Ectodermal cell (in vitro differentiated cells): ENCODE results near the gene DNHD1.

Experiments used
- H3K27ac ChIP-seq: 2 replicates; pipeline ENCODE4 v1.7.0; 2013; ENCODE audit warnings: mild to moderate bottlenecking, low read depth, low read length; ENCODE audit not compliant: insufficient read depth, poor library complexity, severe bottlenecking
- H3K27me3 ChIP-seq: 2 replicates; pipeline ENCODE4 v1.7.0; 2013; ENCODE audit warnings: mild to moderate bottlenecking, low read length; ENCODE audit not compliant: insufficient read depth, control insufficient read depth, poor library complexity, severe bottlenecking
- H3K36me3 ChIP-seq: one replicate; pipeline ENCODE4 v1.7.0; 2013; ENCODE audit warnings: low read length; ENCODE audit not compliant: control insufficient read depth, insufficient read depth
- H3K4me1 ChIP-seq: one replicate; pipeline ENCODE4 v1.7.0; 2013; ENCODE audit warnings: low read length; ENCODE audit not compliant: control insufficient read depth, insufficient read depth
- H3K4me3 ChIP-seq: 2 replicates; pipeline ENCODE4 v1.7.0; 2013; ENCODE audit warnings: low read depth, low read length, control low read depth; ENCODE audit not compliant: insufficient read depth
- H3K9me3 ChIP-seq: 2 replicates; pipeline ENCODE4 v1.7.0; 2013; ENCODE audit warnings: mild to moderate bottlenecking, low read length, moderate library complexity; ENCODE audit not compliant: control insufficient read depth
- WGBS, 2 experiments: methylation state at CpG; one replicate each; pipeline ENCODE4 v1.1.7; 2013; ENCODE audit warnings: missing lambda C conversion rate in 2 of 2; 5-methylcytosine and 5-hydroxymethylcytosine counted together

The DNHD1 gene

DNA sequence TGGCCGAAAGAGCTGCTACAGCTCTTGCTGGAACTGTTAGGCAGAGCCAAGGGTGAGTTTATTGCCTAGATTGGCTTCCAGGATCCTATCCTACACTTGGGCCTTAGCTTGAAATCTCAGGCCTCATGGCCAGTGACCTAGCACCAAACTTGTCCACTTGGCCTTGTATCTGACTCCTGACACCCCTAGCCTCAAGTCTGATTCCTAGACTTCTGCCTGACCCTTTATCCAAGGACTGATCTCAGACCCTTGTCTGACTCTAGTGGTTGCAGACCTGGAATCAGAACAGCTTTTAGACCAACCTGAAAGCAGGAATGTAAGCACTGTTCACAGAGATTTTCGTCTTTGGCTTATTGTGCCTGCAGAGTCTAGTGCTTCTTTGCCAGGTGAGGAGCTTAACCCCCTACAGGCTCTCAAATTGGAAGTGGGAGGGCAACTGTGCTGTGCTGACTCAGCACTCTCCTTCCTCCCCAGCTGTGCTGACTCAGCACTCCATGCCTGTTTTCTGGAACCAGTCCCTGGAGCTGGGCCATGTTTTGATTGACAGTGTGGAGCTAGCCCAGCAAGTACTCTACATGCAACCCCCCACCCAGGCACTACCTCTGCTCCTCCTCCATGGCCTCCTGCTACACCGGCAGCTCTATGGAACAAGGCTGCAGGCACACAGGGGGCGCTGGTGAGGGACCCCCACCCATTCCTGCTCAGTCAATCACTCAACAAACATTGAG is 71.3 kb downstream of the DNHD1 start:
- H3K9me3 ChIP-seq, result no peaks in the 10 kb centered on the region
- no peak overlapping the region for H3K4me3 ChIP-seq
- H3K27me3 ChIP-seq, result no peaks in the 10 kb centered on the region
- H3K36me3 ChIP-seq, result no peaks in the 10 kb centered on the region
- peaks cover 5% of the 10 kb centered on the region for H3K4me1 ChIP-seq
- 79 to 81% methylated on average over 4 of the region's 4 CpGs for WGBS, 2 experiments
- H3K27ac ChIP-seq, result no peak overlapping the region

- no peaks in the 10 kb centered on the region for H3K9me3 ChIP-seq
- H3K4me1 ChIP-seq, result peaks cover 5% of the 10 kb centered on the region
- no peak overlapping the region for H3K4me3 ChIP-seq
- H3K27ac ChIP-seq, result no peak overlapping the region
- 84 to 85% methylated on average over 5 of the region's 5 CpGs for WGBS, 2 experiments
- no peaks in the 10 kb centered on the region for H3K36me3 ChIP-seq
- no peaks in the 10 kb centered on the region for H3K27me3 ChIP-seq
Measured at GRCh38 chr11:6569706-6570105, 72.6 kb downstream of the DNHD1 start.

DNA sequence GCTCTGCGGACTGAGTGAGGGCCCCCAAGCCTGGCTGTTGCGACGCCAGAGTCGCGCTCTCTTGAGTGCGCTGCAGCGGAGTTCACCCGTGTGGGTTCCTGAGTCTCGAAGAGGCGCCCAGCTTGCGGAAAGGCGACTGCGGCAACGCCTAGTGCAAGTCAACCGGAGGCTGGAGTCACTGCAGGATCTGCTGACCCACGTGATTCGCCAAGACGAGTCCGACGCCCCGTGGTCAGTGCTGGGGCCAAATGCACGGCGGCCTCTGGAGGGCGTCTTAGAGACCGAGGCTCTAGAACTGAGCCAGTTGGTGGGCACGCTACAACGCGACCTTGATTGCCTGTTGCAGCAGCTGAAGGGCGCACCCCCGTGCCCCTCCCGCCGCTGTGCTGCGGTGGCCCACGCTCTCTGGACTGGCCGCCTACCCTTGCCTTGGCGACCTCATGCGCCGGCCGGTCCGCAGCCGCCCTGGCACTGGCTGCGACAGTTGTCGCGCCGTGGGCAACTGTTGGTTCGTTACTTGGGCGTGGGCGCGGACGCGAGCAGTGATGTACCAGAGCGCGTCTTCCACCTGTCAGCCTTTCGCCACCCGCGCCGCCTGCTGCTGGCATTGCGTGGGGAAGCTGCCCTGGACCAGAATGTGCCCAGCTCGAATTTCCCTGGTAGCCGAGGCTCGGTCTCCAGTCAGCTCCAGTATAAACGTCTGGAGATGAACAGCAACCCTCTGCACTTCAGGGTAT is 73.8 kb downstream of the DNHD1 start:
- Histone ChIP-seq H3K27me3 (no peaks in the 10 kb centered on the region), H3K4me1 (peaks cover 5% of the 10 kb centered on the region), H3K27ac (no peak overlapping the region), H3K4me3 (no peak overlapping the region), H3K9me3 (no peaks in the 10 kb centered on the region), H3K36me3 (no peaks in the 10 kb centered on the region)
- 96% methylated on average over 62 of the region's 62 CpGs for WGBS, 2 experiments

DNA sequence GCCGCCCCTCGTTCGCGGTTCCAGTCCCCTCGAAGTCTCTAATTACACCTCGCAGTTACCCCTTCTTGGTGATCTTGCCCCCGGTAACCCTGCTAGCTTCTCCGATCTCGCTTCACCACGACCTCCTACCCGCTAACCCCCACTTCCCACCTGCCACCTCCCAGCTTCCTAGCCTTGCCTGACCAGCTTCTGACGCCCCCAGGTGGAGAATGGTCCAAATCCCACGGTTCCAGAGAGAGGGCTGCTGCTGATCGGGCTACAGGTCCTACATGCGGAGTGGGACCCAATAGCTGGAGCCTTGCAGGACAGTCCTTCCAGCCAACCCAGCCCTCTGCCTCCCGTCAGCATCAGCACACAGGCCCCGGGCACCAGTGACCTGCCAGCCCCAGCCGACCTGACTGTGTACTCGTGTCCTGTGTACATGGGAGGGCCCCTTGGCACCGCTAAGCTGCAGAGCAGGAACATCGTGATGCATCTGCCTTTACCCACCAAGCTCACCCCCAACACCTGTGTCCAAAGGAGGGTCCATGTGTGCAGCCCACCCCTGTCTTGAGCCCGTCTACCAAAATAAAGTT is 74.4 kb downstream of the DNHD1 start:
- no peaks in the 10 kb centered on the region for H3K9me3 ChIP-seq
- peaks cover 5% of the 10 kb centered on the region for H3K4me1 ChIP-seq
- H3K27ac ChIP-seq, result no peak overlapping the region
- 92 to 93% methylated on average over 22 of the region's 22 CpGs for WGBS, 2 experiments
- no peaks in the 10 kb centered on the region for H3K27me3 ChIP-seq
- no peak overlapping the region for H3K4me3 ChIP-seq
- H3K36me3 ChIP-seq, result no peaks in the 10 kb centered on the region

DNA sequence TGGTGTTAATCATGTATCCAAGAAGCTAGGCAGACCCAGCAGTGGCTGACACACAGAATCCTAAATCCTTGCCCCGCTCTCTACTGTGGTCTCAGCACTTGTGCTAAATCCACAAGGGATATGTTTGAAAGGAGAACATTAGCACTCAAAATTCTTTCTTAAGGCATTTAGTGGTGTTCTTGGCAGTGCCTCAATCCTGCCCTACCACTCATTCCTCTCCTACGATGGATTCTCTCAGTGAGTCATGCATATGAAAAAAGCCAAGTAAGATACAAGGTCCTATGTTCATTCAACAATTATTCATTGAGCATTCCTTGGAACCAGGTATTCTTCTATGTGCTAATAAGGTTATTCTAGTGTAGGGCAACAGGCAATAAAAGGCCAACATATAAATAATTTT is 75.1 kb downstream of the DNHD1 start:
- Histone ChIP-seq H3K9me3 (no peaks in the 10 kb centered on the region), H3K27me3 (no peaks in the 10 kb centered on the region), H3K4me1 (peaks cover 5% of the 10 kb centered on the region), H3K36me3 (no peaks in the 10 kb centered on the region), H3K27ac (no peak overlapping the region), H3K4me3 (no peak overlapping the region)
- WGBS, 2 experiments, result 94 to 97% methylated on average over 2 of the region's 2 CpGs

GRCh38 chr11:6574816-6575715 is 78.0 kb downstream of the DNHD1 start:
- 94 to 96% methylated on average over 6 of the region's 6 CpGs for WGBS, 2 experiments
- Histone ChIP-seq H3K27me3 (no peaks in the 10 kb centered on the region), H3K27ac (no peak overlapping the region), H3K9me3 (no peaks in the 10 kb centered on the region), H3K4me3 (no peak overlapping the region), H3K36me3 (no peaks in the 10 kb centered on the region), H3K4me1 (no peaks in the 10 kb centered on the region)

DNA sequence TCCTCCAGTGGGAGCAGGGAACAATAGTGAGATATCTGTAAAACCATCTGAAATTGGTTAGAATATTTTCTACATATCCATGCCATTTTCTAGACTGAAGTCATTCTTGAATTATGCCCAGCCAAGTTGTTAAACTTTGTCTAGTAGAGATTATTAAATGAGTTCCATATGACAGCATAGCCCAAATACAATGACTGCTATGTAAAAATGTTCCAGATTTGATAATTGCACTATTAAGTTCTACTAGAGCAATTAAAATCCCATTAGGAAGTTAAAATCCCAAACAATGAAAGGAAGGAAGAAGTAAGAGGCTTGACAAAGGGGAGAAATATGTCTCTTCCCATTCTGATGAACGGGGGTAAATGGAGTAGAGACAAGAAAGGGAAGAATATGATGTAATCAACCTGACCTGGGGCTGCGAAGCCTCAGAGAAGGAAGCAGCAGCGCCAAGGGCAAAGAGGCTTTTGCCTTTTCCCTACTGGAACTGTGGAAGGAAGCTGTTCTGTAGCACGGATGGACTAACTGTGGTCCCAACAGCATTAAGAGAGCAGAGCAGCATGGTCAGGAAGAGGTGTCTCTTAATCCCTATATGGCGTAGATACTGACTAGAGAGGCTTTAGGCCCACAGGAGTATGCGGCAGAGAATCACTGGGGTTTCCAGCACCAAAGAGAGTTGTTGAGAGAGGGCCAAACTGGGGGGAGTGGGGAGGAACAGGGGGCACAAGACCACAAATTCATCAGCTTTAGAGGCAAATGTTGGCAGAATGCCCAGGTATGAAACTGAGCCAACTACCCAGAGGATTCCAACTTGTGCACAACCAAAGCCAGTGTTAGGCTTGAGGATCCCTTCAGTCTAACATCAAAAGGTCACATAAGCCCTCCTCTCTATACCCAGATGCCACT is 79.6 kb downstream of the DNHD1 start:
- no peak overlapping the region for H3K4me3 ChIP-seq
- H3K27ac ChIP-seq, result no peak overlapping the region
- no peaks in the 10 kb centered on the region for H3K27me3 ChIP-seq
- WGBS, 2 experiments, result 80 to 89% methylated on average over 5 to 6 of the region's 6 CpGs
- no peaks in the 10 kb centered on the region for H3K36me3 ChIP-seq
- no peaks in the 10 kb centered on the region for H3K9me3 ChIP-seq
- H3K4me1 ChIP-seq, result no peaks in the 10 kb centered on the region

GRCh38 chr11:6578134-6578533 is 81.1 kb downstream of the DNHD1 start:
- Histone ChIP-seq H3K4me1 (no peaks in the 10 kb centered on the region), H3K4me3 (no peak overlapping the region), H3K36me3 (no peaks in the 10 kb centered on the region), H3K27ac (no peak overlapping the region), H3K27me3 (no peaks in the 10 kb centered on the region), H3K9me3 (no peaks in the 10 kb centered on the region)
- WGBS, 2 experiments, result 80 to 93% methylated on average over 1 of the region's 1 CpG

- no peaks in the 10 kb centered on the region for H3K36me3 ChIP-seq
- no peak overlapping the region for H3K4me3 ChIP-seq
- 88 to 93% methylated on average over 2 of the region's 2 CpGs for WGBS, 2 experiments
- H3K9me3 ChIP-seq, result no peaks in the 10 kb centered on the region
- no peaks in the 10 kb centered on the region for H3K4me1 ChIP-seq
- no peaks in the 10 kb centered on the region for H3K27me3 ChIP-seq
- no peak overlapping the region for H3K27ac ChIP-seq
Measured at GRCh38 chr11:6579681-6580080, 82.6 kb downstream of the DNHD1 start.
